ENCODE measurements around the gene ASB11. TPM values are rescaled to one million over a fixed set of nuclear protein-coding genes. Genes with fewer than 3 reads are reported as not detected.
"Not testable (repeated sequence)": the region's sequence is repeated elsewhere in the genome, so short reads cannot be mapped to it uniquely, and the experiment has no call there.

The ASB11 gene
- total and polyA plus RNA-seq, 11 donors = 14.5 to 246 (median 89.5) TPM

DNA sequence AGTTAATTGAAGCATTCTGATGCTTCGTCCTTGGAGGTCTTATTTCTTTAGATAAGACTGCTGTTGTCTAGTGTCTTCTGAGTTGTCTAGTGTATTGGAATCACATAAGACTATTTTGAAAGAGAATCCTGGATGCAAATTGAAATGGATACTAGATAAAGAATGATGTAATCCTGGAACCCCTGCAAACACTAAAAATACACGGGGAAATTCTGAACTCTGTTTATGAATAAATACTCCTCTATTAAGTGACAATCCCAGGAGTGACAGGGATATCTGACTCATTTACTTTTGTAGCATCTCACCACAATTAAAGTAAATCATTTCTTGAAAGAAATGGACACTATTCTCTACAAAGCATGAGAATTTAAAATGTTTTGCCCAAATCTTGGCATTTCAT lies 968 bp downstream of the ASB11 start:
- TF ChIP-seq POLR2A (IDR thresholded peaks at IDR 0.05) = no peak
- TF ChIP-seq, protein P1, sequence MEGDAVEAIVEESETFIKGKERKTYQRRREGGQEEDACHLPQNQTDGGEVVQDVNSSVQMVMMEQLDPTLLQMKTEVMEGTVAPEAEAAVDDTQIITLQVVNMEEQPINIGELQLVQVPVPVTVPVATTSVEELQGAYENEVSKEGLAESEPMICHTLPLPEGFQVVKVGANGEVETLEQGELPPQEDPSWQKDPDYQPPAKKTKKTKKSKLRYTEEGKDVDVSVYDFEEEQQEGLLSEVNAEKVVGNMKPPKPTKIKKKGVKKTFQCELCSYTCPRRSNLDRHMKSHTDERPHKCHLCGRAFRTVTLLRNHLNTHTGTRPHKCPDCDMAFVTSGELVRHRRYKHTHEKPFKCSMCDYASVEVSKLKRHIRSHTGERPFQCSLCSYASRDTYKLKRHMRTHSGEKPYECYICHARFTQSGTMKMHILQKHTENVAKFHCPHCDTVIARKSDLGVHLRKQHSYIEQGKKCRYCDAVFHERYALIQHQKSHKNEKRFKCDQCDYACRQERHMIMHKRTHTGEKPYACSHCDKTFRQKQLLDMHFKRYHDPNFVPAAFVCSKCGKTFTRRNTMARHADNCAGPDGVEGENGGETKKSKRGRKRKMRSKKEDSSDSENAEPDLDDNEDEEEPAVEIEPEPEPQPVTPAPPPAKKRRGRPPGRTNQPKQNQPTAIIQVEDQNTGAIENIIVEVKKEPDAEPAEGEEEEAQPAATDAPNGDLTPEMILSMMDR (IDR thresholded peaks at IDR 0.05) = no peak
- 18 to 30% (median 24%) methylated on average over 2 of the region's 2 CpGs for WGBS, 4 donors
- peak overlapping the region in 11 of 12 donors; percentile 12 to 58 (median 46) for H3K4me3 ChIP-seq
- peaks cover 0 to 16% (median 0%) of the 10 kb centered on the region in 9 donors for H3K27me3 ChIP-seq
- no peaks in the 10 kb centered on the region for H3K9me3 ChIP-seq
- H3K36me3 ChIP-seq = no peaks in the 10 kb centered on the region
- H3K27ac ChIP-seq = peak overlapping the region in 11 of 12 donors; percentile 22 to 87 (median 74)
- ATAC-seq (peak in 1 of 4 donors; percentile 16), DNase-seq (no peak)
- intact Hi-C loops (cut with DNase I) = no loop called here
- H3K4me1 ChIP-seq = peaks cover 0 to 18% (median 1%) of the 10 kb centered on the region in 12 donors

DNA sequence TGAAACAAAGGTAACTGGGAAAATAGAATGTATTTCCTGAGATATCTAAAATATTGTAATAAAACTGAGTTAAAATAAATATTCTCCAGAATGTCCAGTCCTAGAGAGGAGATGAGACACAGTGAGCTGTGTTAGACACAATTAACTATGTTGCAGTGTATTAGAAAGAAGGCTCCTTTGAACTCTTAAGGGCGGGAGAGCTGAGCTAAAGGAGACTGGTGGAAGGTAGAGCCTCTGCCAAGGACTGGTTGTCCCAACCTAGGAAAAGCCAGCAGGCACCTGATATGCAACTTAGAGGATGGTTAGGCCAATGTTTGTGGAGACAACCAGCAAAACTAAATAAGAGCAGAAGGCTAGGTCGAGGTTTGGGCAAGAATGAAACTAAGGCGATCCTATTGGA lies 4.3 kb downstream of the ASB11 start:
- no peaks in the 10 kb centered on the region for H3K36me3 ChIP-seq
- H3K4me1 ChIP-seq = peaks cover 0 to 18% (median 1%) of the 10 kb centered on the region in 12 donors
- TF ChIP-seq, protein P1 (IDR thresholded peaks at IDR 0.05) = no peak
- no peak for TF ChIP-seq POLR2A (IDR thresholded peaks at IDR 0.05)

DNA sequence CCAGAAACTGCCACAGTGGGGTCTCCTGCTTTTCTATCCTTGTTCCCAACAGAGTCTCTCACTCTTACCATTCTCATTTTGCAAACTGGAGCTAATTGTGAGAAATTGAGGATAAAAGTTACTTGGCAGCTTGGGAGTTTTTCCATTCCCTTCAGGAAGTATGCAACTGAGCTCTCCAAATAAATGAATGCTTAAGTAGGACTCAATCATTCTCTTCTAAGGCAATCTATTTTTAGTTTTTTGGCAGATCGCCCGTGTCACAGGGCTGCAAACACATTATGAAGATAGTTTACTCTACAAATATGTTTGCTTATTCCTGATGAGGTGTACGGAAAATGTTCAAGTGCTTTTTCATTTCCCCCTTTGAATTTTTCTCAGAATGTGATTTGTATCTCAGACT lies 5.3 kb downstream of the ASB11 start:
- no peak for TF ChIP-seq POLR2A (IDR thresholded peaks at IDR 0.05)
- TF ChIP-seq, protein P1 (IDR thresholded peaks at IDR 0.05) = no peak
- H3K27ac ChIP-seq = peak overlapping the region in 11 of 12 donors; percentile 35 to 87 (median 81)
- H3K4me1 ChIP-seq = peaks cover 0 to 18% (median 1%) of the 10 kb centered on the region in 12 donors
- no peaks in the 10 kb centered on the region for H3K36me3 ChIP-seq
- H3K27me3 ChIP-seq = peaks cover 0 to 20% (median 0%) of the 10 kb centered on the region in 9 donors
- ATAC-seq (peak; percentile 59 to 81 (median 77)), DNase-seq (peak in 4 of 5 donors; percentile 43 to 79 (median 54))
- intact Hi-C loops (cut with DNase I) = no loop called here
- no peaks in the 10 kb centered on the region for H3K9me3 ChIP-seq
- 3 to 31% (median 19%) methylated on average over 3 of the region's 3 CpGs for WGBS, 4 donors
- peak overlapping the region in 8 of 12 donors; percentile 4 to 58 (median 48) for H3K4me3 ChIP-seq

More for the DNA sequence above, 4.3 kb downstream of the ASB11 start:
- peak in 1 of 5 donors; percentile 41 for DNase-seq
- ATAC-seq = peak; percentile 65 to 80 (median 76)
- H3K27me3 ChIP-seq = peaks cover 0 to 20% (median 0%) of the 10 kb centered on the region in 9 donors
- peak overlapping the region; percentile 35 to 87 (median 74) for H3K27ac ChIP-seq
- no peaks in the 10 kb centered on the region for H3K9me3 ChIP-seq
- intact Hi-C loops (cut with DNase I) = no loop called here
- WGBS, 4 donors = 47 to 75% (median 59%) methylated on average over 3 of the region's 3 CpGs
- H3K4me3 ChIP-seq = peak overlapping the region in 8 of 12 donors; percentile 4 to 58 (median 49)

DNA sequence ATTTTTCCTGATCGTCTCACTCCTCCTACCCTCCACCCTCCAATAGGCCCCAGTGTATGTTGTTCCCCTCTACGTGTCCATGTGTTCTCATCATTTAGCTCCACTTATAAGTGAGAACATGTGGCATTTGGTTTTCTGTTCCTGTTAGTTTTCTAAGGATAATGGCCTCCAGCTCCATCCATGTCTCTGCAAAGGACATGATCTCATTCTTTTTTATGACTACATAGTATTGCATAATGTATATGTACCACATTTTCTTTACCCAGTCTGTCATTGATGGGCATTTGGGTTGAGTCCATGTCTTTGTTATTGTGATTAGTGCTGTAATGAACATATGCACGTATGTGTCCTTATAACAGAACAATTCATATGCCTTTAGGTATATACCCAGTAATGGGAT lies 9.5 kb downstream of the ASB11 start:
- H3K27me3 ChIP-seq; H3K4me3 ChIP-seq; intact Hi-C loops (cut with DNase I); DNase-seq; H3K27ac ChIP-seq; H3K9me3 ChIP-seq; H3K36me3 ChIP-seq; ATAC-seq: not testable (repeated sequence)
- H3K4me1 ChIP-seq = peaks cover 0 to 18% (median 3%) of the 10 kb centered on the region in 12 donors
- WGBS, 4 donors = 47 to 69% (median 53%) methylated on average over 3 of the region's 3 CpGs
